Measurements from ENCODE around the gene EMC10. TPM values are rescaled to one million over a fixed set of nuclear protein-coding genes. Genes with fewer than 3 reads are reported as not detected.

EMC10 gene
- total and polyA plus RNA-seq, 9 donors: 84.2 to 122 (median 92.4) TPM

Other genes starting within 250 kb of the EMC10 start
- 0.13 TPM for gene KCNC3, start 147.1 kb upstream of the EMC10 start, total RNA-seq
- 1 to 10 TPM in 4 of 8 donors, under 1 TPM in 4; 0.58 to 1.9 (median 1.0) TPM for gene KCNC3, start 147.1 kb upstream of the EMC10 start, polyA plus RNA-seq (ENCODE audit: insufficient read depth in 1 of 8, insufficient read length in 8 of 8, low replicate concordance in 1 of 8)
- 0.40 TPM for gene NAPSA, start 110.9 kb upstream of the EMC10 start, total RNA-seq
- 1 to 10 TPM in 2 of 8 donors, under 1 TPM in 6; 0.29 to 1.7 (median 0.60) TPM for gene NAPSA, start 110.9 kb upstream of the EMC10 start, polyA plus RNA-seq (ENCODE audit: insufficient read depth in 1 of 8, insufficient read length in 8 of 8, low replicate concordance in 1 of 8)
- 22.4 TPM for gene NR1H2, start 100.0 kb upstream of the EMC10 start, total RNA-seq
- 10 to 100 TPM; 19.2 to 24.8 (median 21.8) TPM for gene NR1H2, start 100.0 kb upstream of the EMC10 start, polyA plus RNA-seq (ENCODE audit: insufficient read depth in 1 of 8, insufficient read length in 8 of 8, low replicate concordance in 1 of 8)
- 21.7 TPM for gene POLD1, start 92.2 kb upstream of the EMC10 start, total RNA-seq
- gene POLD1, start 92.2 kb upstream of the EMC10 start, polyA plus RNA-seq (ENCODE audit: insufficient read depth in 1 of 8, insufficient read length in 8 of 8, low replicate concordance in 1 of 8): 10 to 100 TPM; 17.6 to 26.9 (median 20.0) TPM
- 0.04 TPM for gene SPIB, start 57.6 kb upstream of the EMC10 start, total RNA-seq
- under 1 TPM; 0.11 to 0.96 (median 0.61) TPM for gene SPIB, start 57.6 kb upstream of the EMC10 start, polyA plus RNA-seq (ENCODE audit: insufficient read depth in 1 of 8, insufficient read length in 8 of 8, low replicate concordance in 1 of 8)
- 49.8 TPM for gene MYBPC2, start 43.6 kb upstream of the EMC10 start, total RNA-seq
- gene MYBPC2, start 43.6 kb upstream of the EMC10 start, polyA plus RNA-seq (ENCODE audit: insufficient read depth in 1 of 8, insufficient read length in 8 of 8, low replicate concordance in 1 of 8): 10 to 100 TPM; 15.6 to 93.4 (median 65.5) TPM
- 3.5 TPM for gene GARIN5A, start 341 bp downstream of the EMC10 start, total RNA-seq
- 1 to 10 TPM; 3.3 to 6.2 (median 4.5) TPM for gene GARIN5A, start 341 bp downstream of the EMC10 start, polyA plus RNA-seq (ENCODE audit: insufficient read depth in 1 of 8, insufficient read length in 8 of 8, low replicate concordance in 1 of 8)
- 16.2 TPM for gene JOSD2, start 34.7 kb downstream of the EMC10 start, total RNA-seq
- gene JOSD2, start 34.7 kb downstream of the EMC10 start, polyA plus RNA-seq (ENCODE audit: insufficient read depth in 1 of 8, insufficient read length in 8 of 8, low replicate concordance in 1 of 8): 10 to 100 TPM; 21.6 to 31.6 (median 26.5) TPM
- not detected for gene ASPDH, start 37.4 kb downstream of the EMC10 start, total RNA-seq
- gene ASPDH, start 37.4 kb downstream of the EMC10 start, polyA plus RNA-seq (ENCODE audit: insufficient read depth in 1 of 8, insufficient read length in 8 of 8, low replicate concordance in 1 of 8): 1 to 10 TPM in 1 of 8 donors, under 1 TPM in 7; 0.27 to 1.2 (median 0.64) TPM
- gene LRRC4B, start 91.9 kb downstream of the EMC10 start, total RNA-seq: 5.7 TPM
- gene LRRC4B, start 91.9 kb downstream of the EMC10 start, polyA plus RNA-seq (ENCODE audit: insufficient read depth in 1 of 8, insufficient read length in 8 of 8, low replicate concordance in 1 of 8): 10 to 100 TPM in 6 of 8 donors, 1 to 10 TPM in 2; 7.3 to 16.1 (median 12.8) TPM
- 0.09 TPM for gene SYT3, start 163.4 kb downstream of the EMC10 start, total RNA-seq
- under 1 TPM in 2 of 8 donors, not detected in 6; 0.12 to 0.14 TPM for gene SYT3, start 163.4 kb downstream of the EMC10 start, polyA plus RNA-seq (ENCODE audit: insufficient read depth in 1 of 8, insufficient read length in 8 of 8, low replicate concordance in 1 of 8)
- 4.2 TPM for gene C19orf81, start 172.9 kb downstream of the EMC10 start, total RNA-seq
- 1 to 10 TPM in 7 of 8 donors, under 1 TPM in 1; 0.70 to 3.8 (median 1.3) TPM for gene C19orf81, start 172.9 kb downstream of the EMC10 start, polyA plus RNA-seq (ENCODE audit: insufficient read depth in 1 of 8, insufficient read length in 8 of 8, low replicate concordance in 1 of 8)
- 12.1 TPM for gene SHANK1, start 243.3 kb downstream of the EMC10 start, total RNA-seq
- gene SHANK1, start 243.3 kb downstream of the EMC10 start, polyA plus RNA-seq (ENCODE audit: insufficient read depth in 1 of 8, insufficient read length in 8 of 8, low replicate concordance in 1 of 8): 10 to 100 TPM; 14.4 to 37.4 (median 23.3) TPM
- 35.2 TPM for gene CLEC11A, start 246.9 kb downstream of the EMC10 start, total RNA-seq
- gene CLEC11A, start 246.9 kb downstream of the EMC10 start, polyA plus RNA-seq (ENCODE audit: insufficient read depth in 1 of 8, insufficient read length in 8 of 8, low replicate concordance in 1 of 8): 10 to 100 TPM; 18.8 to 40.3 (median 36.6) TPM